ENCODE measurements around the gene ZFP42. TPM values are rescaled to one million over a fixed set of nuclear protein-coding genes. Genes with fewer than 3 reads are reported as not detected.

ZFP42 gene
- total RNA-seq, 1 experiment from 2014 or later, result 0.34 TPM

- ChIA-PET CTCF (no interaction called here), POLR2A (no interaction called here)
- Mint-ChIP-seq H3K27ac (ENCODE audit: unreplicated experiment) (no peak overlapping the region), H3K36me3 (ENCODE audit: insufficient read depth, unreplicated experiment) (no peaks in the 10 kb centered on the region), H3K9me3 (ENCODE audit: unreplicated experiment) (no peaks in the 10 kb centered on the region), H3K4me3 (ENCODE audit: unreplicated experiment) (no peak overlapping the region), H3K27me3 (ENCODE audit: insufficient read depth, unreplicated experiment) (no peaks in the 10 kb centered on the region), H3K4me1 (ENCODE audit: low read depth, unreplicated experiment) (peaks cover 5% of the 10 kb centered on the region)
- H3K4me3 ChIP-seq (ENCODE audit: low read depth, low read length), result no peak overlapping the region
- H3K36me3 ChIP-seq (ENCODE audit: control insufficient read depth, insufficient read depth, low read length), result no peaks in the 10 kb centered on the region
- no TSS peak for BruUV-seq (replicated peaks)
- TF ChIP-seq, protein P1, sequence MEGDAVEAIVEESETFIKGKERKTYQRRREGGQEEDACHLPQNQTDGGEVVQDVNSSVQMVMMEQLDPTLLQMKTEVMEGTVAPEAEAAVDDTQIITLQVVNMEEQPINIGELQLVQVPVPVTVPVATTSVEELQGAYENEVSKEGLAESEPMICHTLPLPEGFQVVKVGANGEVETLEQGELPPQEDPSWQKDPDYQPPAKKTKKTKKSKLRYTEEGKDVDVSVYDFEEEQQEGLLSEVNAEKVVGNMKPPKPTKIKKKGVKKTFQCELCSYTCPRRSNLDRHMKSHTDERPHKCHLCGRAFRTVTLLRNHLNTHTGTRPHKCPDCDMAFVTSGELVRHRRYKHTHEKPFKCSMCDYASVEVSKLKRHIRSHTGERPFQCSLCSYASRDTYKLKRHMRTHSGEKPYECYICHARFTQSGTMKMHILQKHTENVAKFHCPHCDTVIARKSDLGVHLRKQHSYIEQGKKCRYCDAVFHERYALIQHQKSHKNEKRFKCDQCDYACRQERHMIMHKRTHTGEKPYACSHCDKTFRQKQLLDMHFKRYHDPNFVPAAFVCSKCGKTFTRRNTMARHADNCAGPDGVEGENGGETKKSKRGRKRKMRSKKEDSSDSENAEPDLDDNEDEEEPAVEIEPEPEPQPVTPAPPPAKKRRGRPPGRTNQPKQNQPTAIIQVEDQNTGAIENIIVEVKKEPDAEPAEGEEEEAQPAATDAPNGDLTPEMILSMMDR (IDR thresholded peaks at IDR 0.05; ENCODE audit: insufficient read depth in 1 of 2, low read depth in 1 of 2, low read length in 1 of 2, severe bottlenecking in 1 of 2, unreplicated experiment in 1 of 2), result no peak
- H3K27me3 ChIP-seq (replicated peaks; ENCODE audit: control insufficient read depth, insufficient read depth, low read length), result no peaks in the 10 kb centered on the region
- no peak for DNase-seq
- no peaks in the 10 kb centered on the region for H3K9me3 ChIP-seq
- intact Hi-C loops (cut with micrococcal nuclease; ENCODE audit: unreplicated experiment), result no loop called here
- no peaks in the 10 kb centered on the region for H3K4me1 ChIP-seq
Observed at GRCh38 chr4:188032170-188032569, 36.6 kb downstream of the ZFP42 start.

DNA sequence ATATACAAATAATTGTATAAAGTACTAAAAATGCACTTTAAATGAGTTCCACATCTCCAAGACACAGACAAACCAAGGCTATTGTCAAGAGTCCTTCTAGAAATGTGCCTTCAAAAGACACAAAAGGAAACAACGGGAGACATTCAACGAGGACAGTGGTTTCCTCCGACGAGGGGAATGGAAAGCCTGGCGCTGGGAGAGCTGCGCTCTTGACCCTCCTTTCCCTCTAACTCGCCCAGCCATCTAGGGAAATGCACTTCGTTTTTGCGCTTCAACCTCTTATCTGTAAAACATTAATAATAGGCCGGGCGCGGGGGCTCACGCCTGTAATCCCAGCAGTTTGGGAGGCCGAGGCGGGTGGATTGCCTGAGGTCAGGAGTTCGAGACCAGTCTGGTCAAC lies 37.0 kb downstream of the ZFP42 start:
- intact Hi-C loops (cut with micrococcal nuclease; ENCODE audit: unreplicated experiment), result no loop called here
- H3K27ac Mint-ChIP-seq (ENCODE audit: unreplicated experiment), result no peak overlapping the region

DNA sequence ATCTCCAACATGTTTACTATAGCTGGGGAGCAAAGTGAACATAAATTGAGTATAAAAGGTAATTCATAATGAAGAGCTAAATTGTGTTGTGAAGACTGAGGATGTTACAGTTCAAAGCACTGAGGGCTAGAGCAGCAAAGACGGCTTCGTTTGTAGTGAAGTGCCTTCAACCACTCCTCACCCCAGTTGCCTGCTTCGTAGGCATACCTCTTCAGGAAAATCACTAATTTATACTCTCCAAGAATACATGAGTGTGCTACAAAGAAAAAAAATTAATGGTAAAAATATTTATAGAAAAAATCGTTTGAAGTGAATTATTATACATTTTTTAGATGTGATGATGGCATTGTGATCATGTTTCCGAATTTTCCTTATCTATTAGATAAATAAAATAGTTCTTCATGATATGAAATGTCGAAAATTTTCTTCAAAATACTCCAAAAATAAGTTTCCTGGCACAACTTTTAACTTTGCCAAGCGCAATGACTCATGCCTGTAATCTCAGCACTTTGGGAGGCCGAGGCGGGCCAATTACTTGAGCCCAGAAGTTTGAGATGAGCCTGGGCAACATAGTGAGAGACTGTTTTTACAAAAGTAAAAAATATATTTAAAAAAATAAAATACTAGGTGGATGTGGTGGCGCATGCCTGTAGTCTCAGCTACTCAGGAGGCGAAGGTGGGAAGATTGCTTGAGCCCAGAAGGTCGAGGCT lies 41.6 kb downstream of the ZFP42 start:
- H3K27me3 Mint-ChIP-seq (ENCODE audit: insufficient read depth, unreplicated experiment), result no peaks in the 10 kb centered on the region
- no TSS peak for BruUV-seq (replicated peaks)

More for the DNA sequence above, 37.0 kb downstream of the ZFP42 start:
- H3K9me3 ChIP-seq, result no peaks in the 10 kb centered on the region
- no peak for DNase-seq
- TF ChIP-seq, protein P1 (IDR thresholded peaks at IDR 0.05; ENCODE audit: insufficient read depth in 1 of 2, low read depth in 1 of 2, low read length in 1 of 2, severe bottlenecking in 1 of 2, unreplicated experiment in 1 of 2), result no peak
- H3K36me3 ChIP-seq (ENCODE audit: control insufficient read depth, insufficient read depth, low read length), result no peaks in the 10 kb centered on the region
- Mint-ChIP-seq H3K4me3 (ENCODE audit: unreplicated experiment) (no peak overlapping the region), H3K27me3 (ENCODE audit: insufficient read depth, unreplicated experiment) (no peaks in the 10 kb centered on the region), H3K36me3 (ENCODE audit: insufficient read depth, unreplicated experiment) (no peaks in the 10 kb centered on the region), H3K9me3 (ENCODE audit: unreplicated experiment) (no peaks in the 10 kb centered on the region), H3K4me1 (ENCODE audit: low read depth, unreplicated experiment) (peaks cover under 1% of the 10 kb centered on the region)
- H3K4me3 ChIP-seq (ENCODE audit: low read depth, low read length), result no peak overlapping the region
- ChIA-PET POLR2A (no interaction called here), CTCF (no interaction called here)
- H3K4me1 ChIP-seq, result no peaks in the 10 kb centered on the region
- H3K27me3 ChIP-seq (replicated peaks; ENCODE audit: control insufficient read depth, insufficient read depth, low read length), result no peaks in the 10 kb centered on the region
- no TSS peak for BruUV-seq (replicated peaks)

More for the DNA sequence above, 41.6 kb downstream of the ZFP42 start:
- intact Hi-C loops (cut with micrococcal nuclease; ENCODE audit: unreplicated experiment), result no loop called here
- H3K9me3 Mint-ChIP-seq (ENCODE audit: unreplicated experiment), result no peaks in the 10 kb centered on the region
- ChIA-PET POLR2A (no interaction called here), CTCF (no interaction called here)
- TF ChIP-seq, protein P1 (IDR thresholded peaks at IDR 0.05; ENCODE audit: insufficient read depth in 1 of 2, low read depth in 1 of 2, low read length in 1 of 2, severe bottlenecking in 1 of 2, unreplicated experiment in 1 of 2), result no peak
- Histone ChIP-seq H3K4me1 (no peaks in the 10 kb centered on the region), H3K36me3 (ENCODE audit: control insufficient read depth, insufficient read depth, low read length) (no peaks in the 10 kb centered on the region), H3K4me3 (ENCODE audit: low read depth, low read length) (no peak overlapping the region), H3K9me3 (no peaks in the 10 kb centered on the region), H3K27me3 (replicated peaks; ENCODE audit: control insufficient read depth, insufficient read depth, low read length) (no peaks in the 10 kb centered on the region)
- DNase-seq, result no peak
- no peak overlapping the region for H3K27ac Mint-ChIP-seq (ENCODE audit: unreplicated experiment)
- no peaks in the 10 kb centered on the region for H3K4me1 Mint-ChIP-seq (ENCODE audit: low read depth, unreplicated experiment)
- no peak overlapping the region for H3K4me3 Mint-ChIP-seq (ENCODE audit: unreplicated experiment)
- no peaks in the 10 kb centered on the region for H3K36me3 Mint-ChIP-seq (ENCODE audit: insufficient read depth, unreplicated experiment)
